ENCODE results near the gene SIKE1.

SIKE1 gene

GRCh38 chr1:114723915-114724314 is 56.6 kb downstream of the SIKE1 start:
- H3K9ac ChIP-seq: no peak overlapping the region
- no peak for TF ChIP-seq CTCF (conservative IDR thresholded peaks at IDR 0.05; ENCODE audit: low read depth, low read length)
- no peaks in the 10 kb centered on the region for H3K36me3 ChIP-seq (ENCODE audit: insufficient read depth)
- H3K4me1 ChIP-seq (ENCODE audit: low read depth, poor library complexity, severe bottlenecking): no peaks in the 10 kb centered on the region
- H3K79me2 ChIP-seq (ENCODE audit: insufficient read depth, low read depth): 0 out of 2 replicates have a peak, but pooled peaks cover 5% of the 10 kb centered on the region
- no peak overlapping the region for H3K4me2 ChIP-seq
- no peak overlapping the region for H3K4me3 ChIP-seq (IDR thresholded peaks at IDR 0.05; ENCODE audit: insufficient read depth, low read depth, low read length)
- no peaks in the 10 kb centered on the region for H4K20me1 ChIP-seq (ENCODE audit: insufficient read depth)
- H3K27me3 ChIP-seq (ENCODE audit: insufficient read depth, low read depth): no peaks in the 10 kb centered on the region
- no peak overlapping the region for H3K27ac ChIP-seq
- no peak overlapping the region for H2AFZ ChIP-seq (ENCODE audit: low read depth)

- no peak overlapping the region for H3K4me2 ChIP-seq
- no peak overlapping the region for H3K27ac ChIP-seq
- no peaks in the 10 kb centered on the region for H3K36me3 ChIP-seq (ENCODE audit: insufficient read depth)
- H3K27me3 ChIP-seq (ENCODE audit: insufficient read depth, low read depth): no peaks in the 10 kb centered on the region
- TF ChIP-seq CTCF (conservative IDR thresholded peaks at IDR 0.05; ENCODE audit: low read depth, low read length): no peak
- H3K79me2 ChIP-seq (ENCODE audit: insufficient read depth, low read depth): 0 out of 2 replicates have a peak, but pooled peaks cover 5% of the 10 kb centered on the region
- no peak overlapping the region for H2AFZ ChIP-seq (ENCODE audit: low read depth)
- H4K20me1 ChIP-seq (ENCODE audit: insufficient read depth): no peaks in the 10 kb centered on the region
- H3K9ac ChIP-seq: no peak overlapping the region
- H3K4me1 ChIP-seq (ENCODE audit: low read depth, poor library complexity, severe bottlenecking): no peaks in the 10 kb centered on the region
- no peak overlapping the region for H3K4me3 ChIP-seq (IDR thresholded peaks at IDR 0.05; ENCODE audit: insufficient read depth, low read depth, low read length)
Measured at GRCh38 chr1:114723457-114723856, 57.0 kb downstream of the SIKE1 start.

GRCh38 chr1:114720492-114720891 is 60.0 kb downstream of the SIKE1 start:
- Histone ChIP-seq H2AFZ (ENCODE audit: low read depth) (no peak overlapping the region), H3K27ac (no peak overlapping the region), H3K79me2 (ENCODE audit: insufficient read depth, low read depth) (peaks cover 10% of the 10 kb centered on the region), H3K4me3 (IDR thresholded peaks at IDR 0.05; ENCODE audit: insufficient read depth, low read depth, low read length) (no peak overlapping the region), H4K20me1 (ENCODE audit: insufficient read depth) (no peaks in the 10 kb centered on the region), H3K4me2 (no peak overlapping the region), H3K9ac (no peak overlapping the region), H3K36me3 (ENCODE audit: insufficient read depth) (no peaks in the 10 kb centered on the region), H3K27me3 (ENCODE audit: insufficient read depth, low read depth) (no peaks in the 10 kb centered on the region), H3K4me1 (ENCODE audit: low read depth, poor library complexity, severe bottlenecking) (peaks cover 17% of the 10 kb centered on the region)
- TF ChIP-seq CTCF (conservative IDR thresholded peaks at IDR 0.05; ENCODE audit: low read depth, low read length): no peak

Data from KMS-11 (cell line).